ENCODE data around the gene NGB.
"Not testable (repeated sequence)": the region's sequence is repeated elsewhere in the genome, so short reads cannot be mapped to it uniquely, and the experiment has no call there.

NGB gene

GRCh38 chr14:77271113-77271710, at the start of gene NGB:
Gene NGB (minus strand): TSS chr14:77271206. CDS start chr14:77270937, 269 bp downstream.
- no peak for DNase-seq (ENCODE audit: low read depth in 2 of 2)

- DNase-seq (ENCODE audit: low read depth in 2 of 2): peak; percentile 83
These were observed 49.4 kb upstream of the NGB start, which contains the start of gene POMT2 for GRCh38 chr14:77320238-77320935. Gene POMT2 (minus strand): TSS chr14:77320883. CDS start chr14:77320681, 202 bp downstream.

- no peak for DNase-seq (ENCODE audit: low read depth in 2 of 2)
These were observed 48.4 kb upstream of the NGB start for GRCh38 chr14:77319422-77319821.

GRCh38 chr14:77318756-77319155, 47.8 kb upstream of the NGB start:
- not testable (repeated sequence) for DNase-seq (ENCODE audit: low read depth in 2 of 2)

GRCh38 chr14:77318006-77318553, 47.1 kb upstream of the NGB start:
- DNase-seq (ENCODE audit: low read depth in 2 of 2): no peak

- no peak for DNase-seq (ENCODE audit: low read depth in 2 of 2)
These were observed 45.9 kb upstream of the NGB start for GRCh38 chr14:77316872-77317301.

- DNase-seq (ENCODE audit: low read depth in 2 of 2): no peak
These were observed 45.1 kb upstream of the NGB start for GRCh38 chr14:77316195-77316505.

- no peak for DNase-seq (ENCODE audit: low read depth in 2 of 2)
These were observed 43.8 kb upstream of the NGB start for GRCh38 chr14:77314539-77315457.

DNA sequence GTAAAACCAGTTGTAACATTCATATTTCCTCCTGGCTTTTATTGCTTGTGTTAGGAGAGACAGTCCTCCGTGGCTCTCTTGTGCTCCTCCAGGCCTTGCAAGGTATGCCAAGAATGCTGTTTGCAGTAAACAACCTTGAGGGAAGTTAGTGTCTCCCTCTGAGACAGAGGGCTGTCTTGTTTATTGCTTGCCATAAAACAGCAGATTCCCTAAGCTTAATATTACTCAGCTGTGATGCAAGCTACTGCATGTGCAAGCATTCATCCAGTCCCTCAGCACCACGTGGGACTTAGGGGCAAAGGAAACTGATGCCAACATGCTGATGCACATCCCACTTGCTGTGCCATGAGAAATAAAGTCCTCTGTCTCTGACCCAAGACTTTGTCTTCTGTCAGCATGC, 43.0 kb upstream of the NGB start:
- DNase-seq (ENCODE audit: low read depth in 2 of 2): no peak

- no peak for DNase-seq (ENCODE audit: low read depth in 2 of 2)
These were observed 42.4 kb upstream of the NGB start for GRCh38 chr14:77313371-77313770.

- no peak for DNase-seq (ENCODE audit: low read depth in 2 of 2)
These were observed 40.2 kb upstream of the NGB start for GRCh38 chr14:77311217-77311616.

- no peak for DNase-seq (ENCODE audit: low read depth in 2 of 2)
These were observed 39.0 kb upstream of the NGB start for GRCh38 chr14:77310026-77310425.

DNA sequence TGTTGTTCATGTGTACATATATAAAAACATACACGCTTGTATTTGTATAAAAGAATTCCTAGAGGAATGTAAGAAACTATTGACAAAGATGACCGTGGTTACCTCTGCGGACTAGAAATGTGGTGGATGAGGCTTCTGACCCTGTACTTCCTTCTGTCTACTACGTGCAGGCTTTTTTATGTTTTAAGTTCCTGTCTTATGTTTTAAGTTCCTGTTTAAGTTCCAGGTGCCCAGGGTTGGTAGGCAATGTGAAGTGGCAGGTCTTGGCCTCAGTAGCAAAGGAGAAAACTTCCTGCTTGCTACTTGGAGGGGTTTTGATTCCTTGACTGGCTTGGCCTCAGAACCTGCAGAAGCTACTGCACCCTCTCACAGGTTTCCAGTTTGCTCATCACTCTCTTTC, 38.1 kb upstream of the NGB start:
- DNase-seq (ENCODE audit: low read depth in 2 of 2): no peak

- DNase-seq (ENCODE audit: low read depth in 2 of 2): no peak
These were observed 36.0 kb upstream of the NGB start for GRCh38 chr14:77306851-77307496.

GRCh38 chr14:77306416-77306815, 35.4 kb upstream of the NGB start:
- DNase-seq (ENCODE audit: low read depth in 2 of 2): no peak

DNA sequence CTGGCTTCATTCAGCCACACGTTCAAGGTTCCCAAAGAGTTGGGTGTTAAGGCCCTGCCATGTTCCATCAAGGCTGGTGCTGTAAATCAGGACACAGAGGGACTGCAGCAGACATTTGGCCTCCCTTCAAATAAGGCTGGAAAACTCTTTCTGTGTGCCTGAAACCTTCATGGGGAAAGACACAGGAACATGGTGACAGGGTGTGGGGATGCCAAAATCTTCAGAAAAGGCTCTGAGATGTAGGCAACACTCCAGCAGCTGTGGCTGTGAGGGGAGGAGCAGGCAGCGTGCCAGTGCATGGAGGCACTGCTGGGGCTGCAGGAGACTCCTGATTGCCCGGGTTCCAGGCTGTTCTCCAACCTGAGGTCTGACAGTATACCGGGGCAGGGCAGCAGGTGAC, 34.7 kb upstream of the NGB start:
- no peak for DNase-seq (ENCODE audit: low read depth in 2 of 2)

DNA sequence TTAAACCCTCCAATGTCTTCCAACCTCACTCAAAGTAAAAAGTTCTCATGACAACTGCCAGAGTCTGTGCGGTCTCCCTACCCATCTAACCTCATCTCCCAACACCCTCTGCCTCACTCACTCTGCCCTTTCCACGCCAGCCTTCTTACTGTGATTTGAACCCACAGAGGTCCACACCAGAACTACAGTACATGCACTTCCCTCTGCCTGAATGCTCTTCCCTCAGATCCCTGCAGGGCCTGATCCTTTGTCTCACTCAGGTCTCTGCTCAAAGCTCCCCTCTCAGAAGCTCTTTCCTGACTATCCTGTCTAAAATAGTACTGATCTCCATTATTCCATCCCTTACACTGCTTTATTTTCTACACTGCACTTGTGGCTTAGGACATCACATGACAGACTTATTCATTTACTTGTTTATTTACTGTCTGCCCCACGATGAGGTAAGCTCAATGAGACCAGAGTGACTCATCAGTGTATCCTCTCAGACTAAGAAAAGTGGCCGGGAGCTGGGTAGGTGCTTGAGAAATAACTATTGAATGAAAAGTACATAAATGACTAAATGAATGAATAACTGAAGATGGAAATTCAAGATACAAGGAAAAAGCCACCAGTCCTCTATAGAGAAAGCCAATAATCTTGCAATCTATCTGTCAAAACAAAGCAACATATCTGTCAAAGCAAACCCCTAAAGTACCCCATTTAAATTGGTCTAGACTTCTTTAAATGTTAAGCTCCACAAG, 32.6 kb upstream of the NGB start:
- DNase-seq (ENCODE audit: low read depth in 2 of 2): no peak

DNA sequence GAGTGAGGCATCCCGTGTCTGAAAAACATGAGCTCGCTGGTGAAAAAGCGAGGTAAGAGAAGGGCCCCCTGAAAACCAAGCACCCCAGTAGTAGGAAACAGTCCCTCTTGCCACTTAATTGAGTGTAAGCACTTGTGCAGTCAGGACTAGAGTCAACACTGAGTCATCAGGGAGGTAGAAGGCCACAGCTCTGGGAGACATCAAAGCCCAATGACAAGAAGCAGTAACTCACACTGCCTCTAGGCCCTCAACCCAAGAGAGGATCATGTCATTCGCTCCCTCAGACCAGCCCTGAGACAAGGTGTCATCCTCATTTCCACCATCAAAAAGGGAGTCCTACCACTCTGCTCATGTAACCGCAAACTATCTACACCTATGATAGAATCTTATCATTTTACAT, 31.9 kb upstream of the NGB start:
- peak; percentile 10 to 24 for DNase-seq (ENCODE audit: low read depth in 2 of 2)

GRCh38 chr14:77301103-77301502, 30.1 kb upstream of the NGB start:
- DNase-seq (ENCODE audit: low read depth in 2 of 2): peak; percentile 26 to 40

DNA sequence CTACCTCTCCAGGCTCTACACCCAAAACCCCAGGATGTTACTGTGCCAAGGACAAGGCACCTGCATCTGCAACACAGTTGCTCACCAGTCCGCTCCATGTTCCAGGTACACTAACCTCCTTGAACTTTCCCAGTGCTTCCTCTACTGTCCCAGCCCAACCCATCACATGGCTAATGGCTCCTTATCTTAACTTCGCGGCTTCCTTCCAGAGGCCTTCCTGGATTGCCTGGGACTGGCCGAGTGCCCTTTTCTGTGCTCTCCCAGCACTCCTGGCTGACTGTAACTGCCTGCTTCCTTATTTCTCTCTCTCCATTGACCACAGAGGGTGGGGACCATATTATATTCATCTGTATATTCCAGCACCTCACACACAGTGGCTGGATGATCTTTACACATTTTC, 28.8 kb upstream of the NGB start:
- no peak for DNase-seq (ENCODE audit: low read depth in 2 of 2)

DNA sequence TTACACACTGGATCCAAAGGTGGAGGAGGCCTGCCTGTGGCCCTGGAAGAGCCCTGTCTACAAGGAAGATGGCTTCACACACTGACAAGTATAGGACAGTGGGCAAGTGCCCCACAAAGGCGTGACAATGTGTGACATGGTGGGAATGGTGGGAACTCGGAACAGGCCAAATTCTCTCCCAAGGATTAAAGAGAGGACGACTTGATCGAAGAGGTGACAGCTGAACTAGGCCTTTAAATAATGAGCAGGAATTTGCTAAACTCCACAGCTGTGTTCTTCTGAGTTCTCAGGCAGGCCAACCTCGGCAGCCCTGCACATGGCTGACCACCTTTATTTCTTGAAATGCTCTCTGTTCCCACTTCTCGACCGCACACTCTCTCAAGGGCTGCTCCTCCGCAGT, 25.9 kb upstream of the NGB start:
- DNase-seq (ENCODE audit: low read depth in 2 of 2): no peak

Measured in activated CD4-positive, alpha-beta T cell treated with anti-CD3 and anti-CD28 coated beads for 24 hours (primary cell).